ENCODE results near the gene TECPR2. TPM values are rescaled to one million over a fixed set of nuclear protein-coding genes. Genes with fewer than 3 reads are reported as not detected.

TECPR2 gene
- 1 to 10 TPM; 4.8 to 5.7 TPM for total RNA-seq

DNA sequence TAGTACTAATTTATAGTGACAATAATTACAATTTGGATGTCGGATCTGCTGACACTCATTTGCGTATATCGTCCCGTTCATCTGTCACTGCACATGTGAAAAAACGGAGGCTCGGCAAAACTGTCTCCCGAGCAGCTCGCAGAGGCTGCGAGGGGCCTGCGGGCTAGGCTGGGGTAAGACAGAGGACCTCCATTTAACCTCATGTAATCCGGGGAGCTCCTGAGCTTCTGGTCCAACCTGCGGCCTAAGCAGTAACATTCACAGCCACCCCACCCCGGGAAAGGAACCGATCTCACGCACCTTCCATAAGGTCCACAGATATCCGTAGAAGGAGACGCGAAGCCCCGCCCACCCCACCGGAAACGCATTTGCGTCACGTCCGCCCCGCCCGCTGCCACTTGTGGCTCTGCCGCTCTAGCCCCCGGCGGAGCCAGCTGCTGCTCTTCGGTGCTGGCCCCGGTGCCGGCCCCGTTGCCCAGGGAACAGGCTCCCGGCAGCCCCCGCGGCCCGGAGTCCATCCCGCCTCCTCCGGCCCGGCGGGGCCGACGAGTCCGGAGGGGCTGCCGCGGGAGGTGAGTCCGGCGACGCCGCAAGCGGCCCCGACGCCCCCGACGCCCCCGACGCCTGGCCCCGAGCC is at the start of gene TECPR2, which contains the start of gene CINP:
Gene TECPR2, plus strand, starts transcription at position 397 of the 637 bp plus-strand sequence. CDS start 13,781 bp downstream, outside the sequence.
Gene CINP, minus strand, starts transcription at position 346 of the 637 bp plus-strand sequence. Its CDS starts 39 bp downstream, at position 307.
- peak within 1 kb of the TSS; percentile 90 for H3K4me3 Mint-ChIP-seq

GRCh38 chr14:102314242-102315011 is 48.3 kb upstream of the TECPR2 start:
- peaks cover 4% of the 10 kb centered on the region for H3K27me3 Mint-ChIP-seq
- peaks cover 41% of the 10 kb centered on the region for H3K4me1 Mint-ChIP-seq
- no peaks in the 10 kb centered on the region for H3K36me3 Mint-ChIP-seq

More for the DNA sequence above, at the start of gene TECPR2, which contains the start of gene CINP:
- Mint-ChIP-seq H3K9me3 (no peaks in the 10 kb centered on the region), H3K27me3 (no peaks in the 10 kb centered on the region), H3K27ac (peak within 1 kb of the TSS; percentile 96), H3K4me1 (peaks cover 32% of the 10 kb centered on the region), H3K36me3 (peaks cover 14% of the 10 kb centered on the region)
- DNase-seq, result peak; percentile 95

GRCh38 chr14:102315121-102315520 is 47.6 kb upstream of the TECPR2 start:
- H3K4me3 Mint-ChIP-seq, result peak overlapping the region; percentile 85
- H3K36me3 Mint-ChIP-seq, result no peaks in the 10 kb centered on the region
- no peak overlapping the region for H3K27ac Mint-ChIP-seq
- no peak for DNase-seq
- peaks cover 4% of the 10 kb centered on the region for H3K27me3 Mint-ChIP-seq
- H3K4me1 Mint-ChIP-seq, result peaks cover 41% of the 10 kb centered on the region
- H3K9me3 Mint-ChIP-seq, result no peaks in the 10 kb centered on the region

More at GRCh38 chr14:102314242-102315011, 48.3 kb upstream of the TECPR2 start:
- peak overlapping the region; percentile 85 for H3K4me3 Mint-ChIP-seq
- H3K9me3 Mint-ChIP-seq, result no peaks in the 10 kb centered on the region
- H3K27ac Mint-ChIP-seq, result peak overlapping the region; percentile 68
- peak; percentile 82 for DNase-seq

GRCh38 chr14:102316338-102316742 is 46.4 kb upstream of the TECPR2 start:
- Mint-ChIP-seq H3K27ac (peak overlapping the region; percentile 87), H3K27me3 (peaks cover 4% of the 10 kb centered on the region), H3K36me3 (no peaks in the 10 kb centered on the region), H3K4me3 (peak overlapping the region; percentile 84), H3K9me3 (no peaks in the 10 kb centered on the region), H3K4me1 (peaks cover 50% of the 10 kb centered on the region)
- DNase-seq, result peak; percentile 23

DNA sequence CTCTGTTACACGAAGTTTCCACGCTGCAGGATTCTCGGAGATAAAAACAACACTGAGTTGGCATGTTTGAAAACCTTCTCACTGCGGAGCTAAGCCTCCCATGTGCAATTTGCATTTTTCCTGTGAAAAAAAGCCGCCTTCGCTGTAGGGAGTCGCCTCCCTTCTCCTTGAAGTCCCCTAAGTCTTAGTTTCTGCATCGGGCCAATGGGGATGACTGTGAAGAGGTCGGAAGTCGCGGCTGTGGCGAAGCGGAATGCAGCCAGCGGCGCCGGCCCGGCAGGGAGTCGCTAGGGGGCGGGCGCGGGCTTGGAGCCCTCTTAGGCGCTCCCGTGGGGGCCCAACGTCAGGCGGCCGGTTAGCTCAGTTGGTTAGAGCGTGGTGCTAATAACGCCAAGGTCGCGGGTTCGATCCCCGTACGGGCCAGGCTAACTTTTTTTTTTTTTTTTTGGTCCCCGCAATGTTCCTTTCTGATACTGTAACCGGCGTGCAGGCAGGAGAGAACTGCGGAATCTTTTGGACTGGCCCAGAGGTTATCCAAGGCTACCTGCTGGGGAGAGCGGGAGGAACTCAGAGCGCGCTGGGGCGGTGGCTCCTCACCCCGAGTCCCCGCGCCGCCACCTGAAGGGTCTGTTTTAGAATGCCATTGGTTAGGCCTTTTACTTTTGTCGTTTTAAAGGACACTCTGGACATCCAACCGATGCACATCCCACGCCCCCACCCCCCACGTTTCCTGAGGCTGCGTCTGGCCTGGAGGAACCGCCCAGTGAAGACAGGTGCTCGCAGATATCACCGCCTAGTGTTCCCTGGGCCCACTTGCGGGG is 45.8 kb upstream of the TECPR2 start:
- DNase-seq, result peak; percentile 94
- Mint-ChIP-seq H3K27me3 (peaks cover 4% of the 10 kb centered on the region), H3K36me3 (no peaks in the 10 kb centered on the region), H3K4me1 (peaks cover 55% of the 10 kb centered on the region), H3K27ac (peak overlapping the region; percentile 87), H3K9me3 (no peaks in the 10 kb centered on the region), H3K4me3 (peak overlapping the region; percentile 84)

DNA sequence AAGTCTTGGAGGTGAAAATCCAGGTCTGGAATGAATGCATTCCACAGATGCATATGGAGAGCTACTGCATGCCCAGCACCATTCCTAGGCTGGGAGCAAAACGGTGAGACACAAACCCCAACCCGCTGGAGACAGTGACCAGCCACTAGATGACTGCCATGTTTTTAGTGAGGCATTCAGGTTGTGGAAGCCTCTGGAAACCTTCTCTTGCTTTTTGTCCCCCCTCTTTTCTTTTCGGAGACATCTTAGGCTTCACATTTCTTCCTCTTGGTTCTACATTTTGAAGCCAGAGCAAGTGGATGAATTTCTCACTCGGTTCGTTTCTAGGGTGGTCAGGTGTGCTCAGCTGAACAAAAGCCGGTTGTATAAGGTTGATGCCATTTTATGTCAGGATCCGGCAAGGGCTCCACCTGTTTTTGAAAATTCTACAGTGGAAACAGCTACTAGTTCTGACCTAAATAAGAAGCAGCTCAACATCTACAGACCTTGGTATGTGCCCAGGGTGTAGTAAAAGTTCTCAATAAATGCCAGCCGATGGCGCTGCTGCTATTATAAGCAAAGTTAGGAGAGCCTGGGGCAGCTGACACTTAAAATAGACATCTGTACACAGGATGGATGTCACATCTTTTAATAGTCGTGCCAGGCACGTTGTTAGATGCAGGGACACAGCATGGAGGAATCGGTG is 45.0 kb upstream of the TECPR2 start:
- Mint-ChIP-seq H3K4me3 (peak overlapping the region; percentile 84), H3K4me1 (peaks cover 58% of the 10 kb centered on the region), H3K27ac (peak overlapping the region; percentile 87), H3K36me3 (no peaks in the 10 kb centered on the region), H3K27me3 (peaks cover 4% of the 10 kb centered on the region), H3K9me3 (no peaks in the 10 kb centered on the region)
- no peak for DNase-seq

DNA sequence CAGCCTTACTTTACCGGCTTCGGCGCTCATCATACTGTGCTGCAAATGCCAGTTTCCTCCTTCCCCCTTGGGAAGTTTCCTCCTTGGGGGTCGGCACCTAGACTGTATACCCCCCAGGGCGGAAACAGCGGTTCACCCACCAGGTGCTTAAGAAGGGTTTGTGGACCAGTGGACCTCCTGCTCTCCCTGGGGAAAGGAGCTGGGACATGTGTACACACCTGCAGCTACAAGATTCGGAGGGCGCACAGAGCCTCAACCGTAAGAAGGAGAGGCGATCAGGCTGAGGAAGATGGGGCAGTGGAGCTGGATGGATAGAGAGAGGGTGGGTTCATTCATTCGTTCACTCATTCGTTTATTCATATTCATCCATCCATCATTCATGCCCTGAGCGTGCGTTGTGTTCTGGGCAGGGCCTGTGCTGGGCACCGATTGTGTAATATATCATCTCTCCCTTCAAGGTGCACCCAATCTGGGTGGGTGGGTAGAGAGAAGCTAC is 43.9 kb upstream of the TECPR2 start:
- Mint-ChIP-seq H3K36me3 (no peaks in the 10 kb centered on the region), H3K4me3 (peak overlapping the region; percentile 96), H3K4me1 (peaks cover 61% of the 10 kb centered on the region), H3K27ac (peak overlapping the region; percentile 97), H3K27me3 (peaks cover 4% of the 10 kb centered on the region), H3K9me3 (no peaks in the 10 kb centered on the region)
- no peak for DNase-seq

GRCh38 chr14:102319351-102320032 is 43.2 kb upstream of the TECPR2 start, which contains the start of gene ZNF839:
Gene ZNF839, plus strand, starts transcription at chr14:102319746. Its CDS starts 20 bp downstream, at chr14:102319766.
- H3K4me1 Mint-ChIP-seq, result peaks cover 56% of the 10 kb centered on the region
- H3K9me3 Mint-ChIP-seq, result no peaks in the 10 kb centered on the region
- peak within 1 kb of the TSS; percentile 97 for H3K27ac Mint-ChIP-seq
- peak; percentile 95 for DNase-seq
- peak within 1 kb of the TSS; percentile 96 for H3K4me3 Mint-ChIP-seq
- no peaks in the 10 kb centered on the region for H3K36me3 Mint-ChIP-seq
- peaks cover 4% of the 10 kb centered on the region for H3K27me3 Mint-ChIP-seq

DNA sequence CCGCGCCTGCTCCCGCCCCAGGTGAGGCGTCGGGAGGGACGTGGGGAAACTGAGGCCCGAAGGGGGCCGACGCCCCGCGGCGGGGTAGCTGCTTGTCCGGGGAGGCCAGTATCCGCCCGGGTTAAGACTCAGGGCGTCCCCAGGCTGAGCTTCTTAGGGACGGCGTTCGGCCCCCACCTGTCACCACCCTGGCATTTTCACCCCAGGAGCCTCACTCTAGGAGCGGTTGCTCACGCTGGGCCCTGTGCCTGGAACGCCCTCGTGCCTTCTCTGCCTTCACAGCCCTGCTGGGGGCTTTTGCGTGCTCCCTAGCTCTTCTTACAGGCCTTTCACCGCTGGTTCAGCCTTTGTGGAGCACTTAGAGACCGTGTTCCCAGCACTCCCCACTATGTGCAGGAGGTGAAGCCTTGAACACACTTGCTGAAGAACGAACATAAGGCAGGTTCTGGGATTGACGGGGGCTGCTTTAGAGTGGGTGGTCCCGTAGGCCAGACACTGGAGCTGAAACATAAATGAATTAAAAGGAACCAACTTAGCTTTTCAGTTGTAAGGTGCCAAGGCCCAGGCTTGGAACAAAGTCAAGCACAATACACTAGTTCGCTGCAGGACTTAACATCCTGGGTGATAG is 42.6 kb upstream of the TECPR2 start:
- Mint-ChIP-seq H3K9me3 (no peaks in the 10 kb centered on the region), H3K4me3 (peak overlapping the region; percentile 90), H3K4me1 (peaks cover 49% of the 10 kb centered on the region), H3K36me3 (no peaks in the 10 kb centered on the region), H3K27me3 (peaks cover 4% of the 10 kb centered on the region), H3K27ac (peak overlapping the region; percentile 88)
- DNase-seq, result peak; percentile 38

DNA sequence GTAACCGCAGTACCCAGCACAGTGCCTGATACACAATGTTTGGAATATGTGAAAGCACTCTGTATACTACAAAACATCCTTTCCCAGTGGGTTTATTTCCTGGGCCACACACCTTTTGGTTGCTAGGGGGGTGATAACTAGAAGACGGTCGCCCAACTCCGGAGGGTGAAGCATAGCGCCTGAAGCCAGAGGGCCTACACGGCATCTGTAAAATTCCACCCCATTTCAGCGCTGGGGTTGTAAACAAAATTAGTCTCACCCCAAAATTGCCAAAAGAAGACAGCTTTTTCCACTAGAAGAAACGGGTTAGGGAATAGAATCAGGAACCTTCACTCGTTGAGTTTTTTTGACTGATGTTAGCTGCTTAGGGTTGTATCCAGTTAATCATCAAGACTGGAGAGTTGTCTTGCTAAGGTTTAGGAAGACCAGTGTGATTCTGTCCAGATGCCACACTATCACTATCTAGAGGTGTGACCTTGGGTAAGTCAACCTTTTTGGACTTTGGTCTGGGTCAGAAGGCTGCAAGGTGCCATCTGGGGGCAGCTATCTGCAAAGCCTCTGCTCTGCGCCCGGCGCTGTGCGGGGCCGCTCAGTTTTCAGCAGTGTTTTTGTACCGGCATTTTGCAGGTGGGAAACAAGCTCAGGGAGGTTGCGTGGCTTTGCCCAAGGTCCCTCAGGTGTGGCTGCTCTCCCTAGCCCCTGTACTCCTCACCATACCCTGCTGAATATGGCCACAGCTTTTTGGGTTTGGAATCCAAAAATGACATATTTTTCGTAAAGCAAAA is 41.9 kb upstream of the TECPR2 start:
- H3K4me1 Mint-ChIP-seq, result peaks cover 49% of the 10 kb centered on the region
- H3K9me3 Mint-ChIP-seq, result no peaks in the 10 kb centered on the region
- no peak for DNase-seq
- no peaks in the 10 kb centered on the region for H3K36me3 Mint-ChIP-seq
- H3K27me3 Mint-ChIP-seq, result peaks cover 4% of the 10 kb centered on the region
- peak overlapping the region; percentile 90 for H3K4me3 Mint-ChIP-seq
- peak overlapping the region; percentile 88 for H3K27ac Mint-ChIP-seq

DNA sequence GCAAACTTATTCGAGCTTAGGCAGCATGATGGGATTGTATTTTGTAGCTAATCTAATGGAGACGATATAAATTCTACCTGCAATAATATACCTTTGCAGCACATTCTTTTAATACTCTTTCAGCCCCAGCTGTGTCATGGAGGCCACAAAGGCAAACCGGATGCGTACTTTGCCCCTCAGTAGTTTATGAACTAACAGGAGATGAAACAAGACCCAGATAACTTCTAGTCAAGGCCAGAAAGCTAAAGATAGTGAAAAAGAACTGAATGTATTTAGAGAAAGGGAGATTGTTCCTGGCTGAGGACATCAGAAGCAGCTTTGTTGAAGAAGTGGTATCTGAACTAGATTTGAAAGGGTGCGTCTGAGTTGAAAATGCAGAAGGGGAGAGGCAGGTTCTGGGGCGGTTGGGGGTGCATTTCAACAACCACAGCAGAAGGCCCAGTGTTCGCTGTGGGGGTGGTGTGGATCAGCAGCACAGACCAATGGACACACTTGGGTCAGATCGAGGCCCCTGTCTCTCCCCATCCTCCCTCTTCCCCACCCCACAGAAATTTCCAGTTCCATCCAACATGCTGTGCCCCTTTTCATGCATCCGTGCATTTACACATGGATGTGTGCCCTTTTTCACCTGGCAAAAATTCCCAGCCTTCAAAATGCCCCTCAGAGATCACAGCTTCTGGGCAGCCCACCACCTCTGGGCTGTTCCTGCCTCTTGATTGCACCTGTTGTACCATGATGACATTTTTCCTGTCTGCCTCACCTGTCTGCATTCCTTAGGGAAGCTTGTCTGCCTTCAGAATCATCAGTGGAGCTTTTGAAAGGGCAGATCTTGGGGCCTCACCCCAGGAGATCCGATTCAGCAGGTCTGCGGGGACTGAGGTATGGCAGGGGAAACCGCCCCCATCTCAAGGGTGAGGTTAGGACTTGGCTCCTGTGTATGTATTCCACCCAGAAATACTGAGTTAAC is 41.0 kb upstream of the TECPR2 start:
- H3K36me3 Mint-ChIP-seq, result no peaks in the 10 kb centered on the region
- peaks cover 41% of the 10 kb centered on the region for H3K4me1 Mint-ChIP-seq
- H3K4me3 Mint-ChIP-seq, result peak overlapping the region; percentile 90
- H3K27me3 Mint-ChIP-seq, result peaks cover 4% of the 10 kb centered on the region
- no peaks in the 10 kb centered on the region for H3K9me3 Mint-ChIP-seq
- no peak for DNase-seq
- H3K27ac Mint-ChIP-seq, result peak overlapping the region; percentile 45

DNA sequence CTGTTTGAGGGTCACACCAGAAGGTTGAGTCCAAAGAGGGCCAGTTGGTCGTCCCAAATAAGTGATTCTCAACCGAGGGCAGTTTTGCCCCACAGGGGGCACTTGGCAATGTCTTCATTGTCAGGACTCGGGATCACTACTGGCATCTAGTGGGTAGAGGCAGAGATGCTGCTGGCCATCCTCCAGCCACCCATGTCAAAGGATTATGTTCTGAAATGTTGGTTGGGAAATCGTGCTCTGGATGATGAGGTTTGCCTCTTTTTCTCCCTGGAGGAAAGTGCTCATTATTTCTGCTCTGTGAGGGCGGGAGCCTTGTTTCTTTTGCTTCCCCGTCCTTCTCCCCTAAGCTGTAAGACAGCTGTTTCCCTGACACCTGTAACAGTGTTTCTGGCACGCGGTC is 39.6 kb upstream of the TECPR2 start:
- Mint-ChIP-seq H3K27ac (no peak overlapping the region), H3K27me3 (no peaks in the 10 kb centered on the region), H3K4me1 (peaks cover 27% of the 10 kb centered on the region), H3K9me3 (no peaks in the 10 kb centered on the region), H3K4me3 (no peak overlapping the region), H3K36me3 (no peaks in the 10 kb centered on the region)
- DNase-seq, result peak; percentile 11

Data from activated naive CD8-positive, alpha-beta T cell treated with anti-CD3 and anti-CD28 coated beads for 36 hours (primary cell).